ENCODE data around the gene TMEM163.

TMEM163 gene

GRCh38 chr2:134460583-134460998 is 258.2 kb downstream of the TMEM163 start:
- no peaks in the 10 kb centered on the region for H3K9me3 ChIP-seq
- no peaks in the 10 kb centered on the region for H3K4me1 ChIP-seq
- peak in 1 of 2 experiments; percentile 11 for TF ChIP-seq CTCF (IDR thresholded peaks at IDR 0.05)
- peak in 1 of 2 donors; percentile 61 for DNase-seq
- no peaks in the 10 kb centered on the region for H3K27me3 ChIP-seq
- H3K4me3 ChIP-seq: no peak overlapping the region
- no peaks in the 10 kb centered on the region for H3K36me3 ChIP-seq
- H3K27ac ChIP-seq: no peak overlapping the region
- intact Hi-C loops (cut with DNase I; ENCODE audit: low total_unique reads): no loop called here

- DNase-seq: peak in 1 of 2 donors; percentile 51
- intact Hi-C loops (cut with DNase I; ENCODE audit: low total_unique reads): no loop called here
- H3K36me3 ChIP-seq: no peaks in the 10 kb centered on the region
- H3K4me1 ChIP-seq: no peaks in the 10 kb centered on the region
- no peak overlapping the region for H3K4me3 ChIP-seq
- no peak for TF ChIP-seq CTCF (IDR thresholded peaks at IDR 0.05)
- no peaks in the 10 kb centered on the region for H3K27me3 ChIP-seq
- H3K9me3 ChIP-seq: no peaks in the 10 kb centered on the region
- no peak overlapping the region for H3K27ac ChIP-seq
Measured at GRCh38 chr2:134459706-134460406, 258.9 kb downstream of the TMEM163 start.

DNA sequence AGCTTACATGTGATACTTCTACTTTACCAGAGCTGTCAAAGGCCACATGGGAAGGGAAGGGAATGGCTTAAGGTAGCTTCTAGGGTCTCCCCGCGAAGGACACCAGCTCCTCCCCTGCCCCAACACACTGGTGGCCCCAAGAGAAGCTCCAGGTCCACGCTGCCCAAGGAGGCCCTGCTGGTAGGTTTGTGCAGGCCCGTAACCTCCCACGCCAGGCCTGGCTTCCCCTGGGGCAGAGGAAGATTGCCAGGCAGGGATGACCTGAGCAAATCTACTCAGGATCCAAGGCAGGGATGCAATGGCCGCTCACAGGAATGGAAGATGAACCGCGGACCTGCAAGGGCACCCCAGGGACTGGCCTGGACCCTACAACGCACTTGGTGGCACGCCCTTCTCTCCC is 259.9 kb downstream of the TMEM163 start:
- Histone ChIP-seq H3K36me3 (no peaks in the 10 kb centered on the region), H3K4me3 (no peak overlapping the region), H3K27me3 (no peaks in the 10 kb centered on the region), H3K27ac (no peak overlapping the region), H3K9me3 (no peaks in the 10 kb centered on the region), H3K4me1 (no peaks in the 10 kb centered on the region)
- DNase-seq: peak in 1 of 2 donors; percentile 60
- no peak for TF ChIP-seq CTCF (IDR thresholded peaks at IDR 0.05)
- intact Hi-C loops (cut with DNase I; ENCODE audit: low total_unique reads): no loop called here

DNA sequence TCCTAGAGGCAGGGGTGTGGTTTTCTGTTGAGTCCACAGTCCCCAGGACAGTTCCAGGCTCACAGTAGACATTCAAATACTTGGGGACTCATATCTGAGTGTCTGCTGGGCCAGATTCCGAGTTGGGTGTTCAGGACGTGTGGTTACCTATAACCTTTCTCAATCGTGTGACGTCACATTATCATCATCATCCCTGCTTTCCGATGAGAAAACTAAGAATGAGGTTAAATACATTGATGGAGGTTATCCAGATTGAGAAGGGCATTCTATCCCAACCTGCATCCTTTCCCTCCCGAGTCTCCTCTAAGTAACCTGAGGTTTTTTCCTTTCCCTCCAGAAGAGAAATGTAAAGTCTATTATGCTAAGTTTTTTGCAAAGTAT is 260.3 kb downstream of the TMEM163 start:
- no peaks in the 10 kb centered on the region for H3K4me1 ChIP-seq
- intact Hi-C loops (cut with DNase I; ENCODE audit: low total_unique reads): no loop called here
- no peak overlapping the region for H3K4me3 ChIP-seq
- no peak for TF ChIP-seq CTCF (IDR thresholded peaks at IDR 0.05)
- H3K27ac ChIP-seq: no peak overlapping the region
- no peaks in the 10 kb centered on the region for H3K9me3 ChIP-seq
- H3K36me3 ChIP-seq: no peaks in the 10 kb centered on the region
- H3K27me3 ChIP-seq: no peaks in the 10 kb centered on the region
- no peak for DNase-seq

GRCh38 chr2:134457765-134458472 is 260.9 kb downstream of the TMEM163 start:
- peak in 1 of 2 donors; percentile 55 for DNase-seq
- TF ChIP-seq CTCF (IDR thresholded peaks at IDR 0.05): no peak
- intact Hi-C loops (cut with DNase I; ENCODE audit: low total_unique reads): no loop called here
- H3K36me3 ChIP-seq: no peaks in the 10 kb centered on the region
- no peaks in the 10 kb centered on the region for H3K27me3 ChIP-seq
- H3K27ac ChIP-seq: no peak overlapping the region
- H3K9me3 ChIP-seq: no peaks in the 10 kb centered on the region
- no peaks in the 10 kb centered on the region for H3K4me1 ChIP-seq
- H3K4me3 ChIP-seq: no peak overlapping the region
